Adrenal gland (tissue), 12 donors: ENCODE data around the gene TNFRSF1B. TPM values are rescaled to one million over a fixed set of nuclear protein-coding genes. Genes with fewer than 3 reads are reported as not detected.

Experiments
- DNase-seq, 7 donors: peaks; one replicate each; pipeline ENCODE4 v3.0.0-alpha.2; 2019 to 2020
- H3K27ac ChIP-seq, 5 donors: fragments of 200-600 bp; sonication (generic) in 4 of 5; 1 replicate in 3 of 5; 2 replicates in 2 of 5; pipeline versions ENCODE4 v1.5.1 to v1.8.0; 2016 to 2020; ENCODE audit warnings: mild to moderate bottlenecking in 1 of 5
- H3K27me3 ChIP-seq: fragments of 200-600 bp; 2 replicates; pipeline ENCODE4 v1.8.0; 2021
- H3K36me3 ChIP-seq, 2 donors: fragments of 200-600 bp; replicated peaks in 1 of 2; 1 replicate in 1 of 2; 2 replicates in 1 of 2; pipeline versions ENCODE4 v1.5.1 to v1.8.0; 2018 to 2022
- H3K4me1 ChIP-seq, 2 donors: fragments of 200-600 bp; replicated peaks in 1 of 2; 1 replicate in 1 of 2; 2 replicates in 1 of 2; pipeline versions ENCODE4 v1.5.1 to v1.8.0; 2018 to 2021
- H3K4me3 ChIP-seq, 4 donors: fragments of 200-600 bp; sonication (generic) in 3 of 4; one replicate each; pipeline ENCODE4 v1.5.1; 2016 to 2018
- H3K9me3 ChIP-seq, 3 donors: fragments of 200-600 bp; sonication (generic) in 1 of 3; replicated peaks in 1 of 3; 1 replicate in 2 of 3; 2 replicates in 1 of 3; pipeline versions ENCODE4 v1.5.1 to v1.8.0; 2016 to 2021
- POLR2A ChIP-seq, 2 donors: fragments of 450-650 bp; IDR thresholded peaks; one replicate each; pipeline ENCODE4 v1.6.1; 2017; ENCODE audit warnings: antibody characterized with exemption in 2 of 2, mild to moderate bottlenecking in 2 of 2, moderate library complexity in 1 of 2
- WGBS, 4 donors: extraction: QIAGEN DNeasy Blood & Tissue Kit in 2 of 4; methylation state at CpG; one replicate each; pipeline versions ENCODE4 v1.1.5 to v1.1.7; 2013 to 2017; 5-methylcytosine and 5-hydroxymethylcytosine counted together
- intact Hi-C, 2 donors: fragments of 100-400 bp; cut with DNase I; formaldehyde crosslinking; loops; one replicate each; pipeline versions ENCODE4 v1.14.1 to v1.15.0; 2022 to 2023
- polyA plus RNA-seq, 3 donors: library from polyadenylated mRNA; stranded (reverse); fragments of 200-250 nt in 2 of 3; fragments of 350-450 nt in 1 of 3; fragmentation: Illumina TruSeq in 1 of 3; extraction: RNeasy Lipid Tissue Mini Kit (QIAGEN cat#74804) in 1 of 3; gene quantifications; one replicate each; pipeline ENCODE4 v1.2.3, GENCODE V29; 2013 to 2014
- total RNA-seq, 9 donors: library from RNA; depleted of rRNA in 4 of 9; stranded (reverse); fragments of >200 nt in 4 of 9; fragments of 120-200 nt in 1 of 9; fragmentation: NEBNext Ultra II Directional in 1 of 9; extraction: Animal tissue kit (Norgen Biotek cat#: 25700) in 1 of 9; gene quantifications; one replicate each; pipeline versions ENCODE4 v1.1.0 to v1.2.4, GENCODE V29; 2013 to 2023
- TF ChIP-seq, protein P1 (sequence below), 6 experiments: fragments of 450-650 bp in 4 of 6; fragments of 200-600 bp in 2 of 6; sonication (generic) in 1 of 6; IDR thresholded peaks; 1 replicate in 5 of 6; 2 replicates in 1 of 6; pipeline versions ENCODE4 v1.5.1 to v1.8.0; 2016 to 2021; ENCODE audit warnings: antibody characterized with exemption in 6 of 6, mild to moderate bottlenecking in 2 of 6, moderate library complexity in 1 of 6
- donor health status: healthy with polysubstance abuse.
- donor health status: Bipolar disorder and iron deficiency.
- donor health status: DM: yes; HTN: yes; CAD: no.
- donor health status: DM: no; HTN: no; CAD: no.
- donor health status: DM: no; HTN: no; CAD: no.
- donor health status: DM: yes; HTN: yes; CAD: no.

Gene TNFRSF1B
- total and polyA plus RNA-seq, 12 donors, result 4.0 to 58.3 (median 32.5) TPM

DNA sequence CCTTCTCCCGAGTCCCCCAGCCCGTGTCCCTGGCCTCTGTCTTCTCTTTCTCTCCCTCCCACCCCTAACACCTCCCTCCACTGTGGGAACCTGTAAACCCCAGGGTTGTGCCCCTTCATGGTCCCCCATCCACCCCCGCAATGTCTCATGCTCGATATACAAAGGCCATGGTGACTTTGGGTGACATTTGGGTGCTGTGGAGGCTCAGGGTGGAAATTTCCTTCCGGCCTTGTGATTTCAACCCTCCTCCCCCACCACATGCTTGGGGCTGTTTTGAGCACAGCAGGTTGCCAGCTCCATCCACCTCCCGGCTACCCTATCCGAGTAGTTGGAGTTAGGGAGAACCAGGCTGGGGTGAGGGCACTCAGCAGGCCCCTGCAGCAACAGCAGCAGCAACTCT, 37.3 kb downstream of the TNFRSF1B start:
- Histone ChIP-seq H3K27ac (no peak overlapping the region), H3K4me1 (no peaks in the 10 kb centered on the region), H3K9me3 (no peaks in the 10 kb centered on the region), H3K36me3 (peaks cover 0 to 22% of the 10 kb centered on the region in 2 donors), H3K27me3 (no peaks in the 10 kb centered on the region), H3K4me3 (no peak overlapping the region)
- no peak for DNase-seq
- TF ChIP-seq, protein P1, sequence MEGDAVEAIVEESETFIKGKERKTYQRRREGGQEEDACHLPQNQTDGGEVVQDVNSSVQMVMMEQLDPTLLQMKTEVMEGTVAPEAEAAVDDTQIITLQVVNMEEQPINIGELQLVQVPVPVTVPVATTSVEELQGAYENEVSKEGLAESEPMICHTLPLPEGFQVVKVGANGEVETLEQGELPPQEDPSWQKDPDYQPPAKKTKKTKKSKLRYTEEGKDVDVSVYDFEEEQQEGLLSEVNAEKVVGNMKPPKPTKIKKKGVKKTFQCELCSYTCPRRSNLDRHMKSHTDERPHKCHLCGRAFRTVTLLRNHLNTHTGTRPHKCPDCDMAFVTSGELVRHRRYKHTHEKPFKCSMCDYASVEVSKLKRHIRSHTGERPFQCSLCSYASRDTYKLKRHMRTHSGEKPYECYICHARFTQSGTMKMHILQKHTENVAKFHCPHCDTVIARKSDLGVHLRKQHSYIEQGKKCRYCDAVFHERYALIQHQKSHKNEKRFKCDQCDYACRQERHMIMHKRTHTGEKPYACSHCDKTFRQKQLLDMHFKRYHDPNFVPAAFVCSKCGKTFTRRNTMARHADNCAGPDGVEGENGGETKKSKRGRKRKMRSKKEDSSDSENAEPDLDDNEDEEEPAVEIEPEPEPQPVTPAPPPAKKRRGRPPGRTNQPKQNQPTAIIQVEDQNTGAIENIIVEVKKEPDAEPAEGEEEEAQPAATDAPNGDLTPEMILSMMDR (IDR thresholded peaks at IDR 0.05), result no peak
- TF ChIP-seq POLR2A (IDR thresholded peaks at IDR 0.05), result no peak
- intact Hi-C loops, result no loop called here
- WGBS, 4 donors, result 82 to 89% (median 86%) methylated on average over 7 of the region's 7 CpGs

DNA sequence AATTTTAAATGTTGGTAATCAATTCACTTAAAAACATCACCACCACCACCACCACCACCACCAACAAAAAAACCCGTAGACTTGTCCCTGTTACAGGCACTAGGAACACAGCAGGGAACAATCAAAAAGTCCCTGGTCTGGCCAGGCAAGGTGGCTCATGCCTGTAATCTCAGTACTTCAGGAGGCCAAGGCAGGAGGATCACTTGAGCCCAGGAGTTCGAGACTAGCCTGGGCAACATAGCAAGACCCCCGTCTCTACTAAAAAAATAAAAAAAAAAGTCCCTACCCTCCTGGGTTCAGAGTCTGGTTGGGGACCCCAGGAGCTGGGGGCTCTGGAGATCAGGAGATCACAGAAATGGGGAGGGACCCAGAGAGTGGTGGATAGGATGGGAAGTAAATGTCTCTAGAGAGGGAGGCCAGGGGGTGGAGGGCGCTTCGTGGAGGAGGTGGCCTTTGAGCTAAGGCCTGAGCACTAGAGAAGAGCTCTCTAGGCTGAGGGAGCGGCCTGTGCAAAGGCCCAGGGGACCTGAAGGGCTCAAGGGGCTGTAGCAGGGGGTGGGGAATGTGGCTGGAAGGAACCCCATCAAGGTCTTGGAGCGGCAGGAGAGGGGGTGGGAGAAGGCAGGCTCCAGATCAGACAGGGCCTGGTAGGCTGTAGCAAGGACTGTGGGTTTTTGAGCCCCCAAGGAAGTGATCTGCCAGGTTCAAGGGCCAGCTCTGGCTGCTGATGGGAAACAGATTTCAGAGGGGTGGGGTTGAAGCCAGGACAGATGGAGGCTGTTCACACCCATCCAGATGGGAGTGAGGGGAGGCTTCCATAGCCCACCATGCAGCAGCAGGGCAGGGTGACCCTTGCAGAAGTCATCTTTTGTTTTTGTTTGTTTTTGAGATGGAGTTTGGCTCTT, 38.2 kb downstream of the TNFRSF1B start:
- intact Hi-C loops, result no loop called here
- no peak overlapping the region for H3K27ac ChIP-seq
- H3K4me1 ChIP-seq, result no peaks in the 10 kb centered on the region
- peaks cover 0 to 22% of the 10 kb centered on the region in 2 donors for H3K36me3 ChIP-seq
- WGBS, 4 donors, result 82 to 86% (median 85%) methylated on average over 7 of the region's 7 CpGs
- DNase-seq, result no peak
- H3K27me3 ChIP-seq, result no peaks in the 10 kb centered on the region
- no peaks in the 10 kb centered on the region for H3K9me3 ChIP-seq
- H3K4me3 ChIP-seq, result no peak overlapping the region
- TF ChIP-seq, protein P1 (IDR thresholded peaks at IDR 0.05), result no peak
- TF ChIP-seq POLR2A (IDR thresholded peaks at IDR 0.05), result no peak

DNA sequence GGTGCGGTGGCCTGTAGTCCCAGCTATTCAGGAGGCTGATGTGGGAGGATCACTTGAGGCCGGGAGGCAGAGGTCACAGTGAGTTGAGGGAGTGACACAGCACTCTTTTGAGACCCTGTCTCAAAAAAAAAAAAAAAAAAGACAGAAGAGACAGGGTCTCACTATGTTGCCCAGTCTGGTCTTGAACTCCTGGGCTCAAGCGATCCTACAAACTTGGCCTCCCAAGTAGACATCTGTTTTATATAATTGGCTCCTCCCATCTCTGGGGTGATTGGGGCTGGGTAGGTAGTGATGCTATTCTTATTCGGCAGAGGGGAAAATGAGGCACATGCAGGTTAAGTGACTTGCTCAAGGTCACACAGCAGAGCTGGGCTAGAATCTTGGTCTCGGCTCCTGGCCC, 39.4 kb downstream of the TNFRSF1B start:
- no peak overlapping the region for H3K27ac ChIP-seq
- H3K9me3 ChIP-seq, result no peaks in the 10 kb centered on the region
- no peaks in the 10 kb centered on the region for H3K4me1 ChIP-seq
- H3K4me3 ChIP-seq, result no peak overlapping the region
- no peaks in the 10 kb centered on the region for H3K27me3 ChIP-seq
- DNase-seq, result no peak
- H3K36me3 ChIP-seq, result peaks cover 0 to 22% of the 10 kb centered on the region in 2 donors
- WGBS, 4 donors, result 74 to 87% (median 82%) methylated on average over 5 of the region's 5 CpGs
- intact Hi-C loops, result no loop called here
- TF ChIP-seq, protein P1 (IDR thresholded peaks at IDR 0.05), result no peak
- no peak for TF ChIP-seq POLR2A (IDR thresholded peaks at IDR 0.05)

DNA sequence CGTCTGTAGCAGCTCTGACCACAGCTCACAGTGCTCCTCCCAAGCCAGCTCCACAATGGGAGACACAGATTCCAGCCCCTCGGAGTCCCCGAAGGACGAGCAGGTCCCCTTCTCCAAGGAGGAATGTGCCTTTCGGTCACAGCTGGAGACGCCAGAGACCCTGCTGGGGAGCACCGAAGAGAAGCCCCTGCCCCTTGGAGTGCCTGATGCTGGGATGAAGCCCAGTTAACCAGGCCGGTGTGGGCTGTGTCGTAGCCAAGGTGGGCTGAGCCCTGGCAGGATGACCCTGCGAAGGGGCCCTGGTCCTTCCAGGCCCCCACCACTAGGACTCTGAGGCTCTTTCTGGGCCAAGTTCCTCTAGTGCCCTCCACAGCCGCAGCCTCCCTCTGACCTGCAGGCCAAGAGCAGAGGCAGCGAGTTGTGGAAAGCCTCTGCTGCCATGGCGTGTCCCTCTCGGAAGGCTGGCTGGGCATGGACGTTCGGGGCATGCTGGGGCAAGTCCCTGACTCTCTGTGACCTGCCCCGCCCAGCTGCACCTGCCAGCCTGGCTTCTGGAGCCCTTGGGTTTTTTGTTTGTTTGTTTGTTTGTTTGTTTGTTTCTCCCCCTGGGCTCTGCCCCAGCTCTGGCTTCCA, 40.1 kb downstream of the TNFRSF1B start:
- Histone ChIP-seq H3K4me3 (no peak overlapping the region), H3K27ac (no peak overlapping the region), H3K27me3 (no peaks in the 10 kb centered on the region), H3K9me3 (no peaks in the 10 kb centered on the region), H3K4me1 (no peaks in the 10 kb centered on the region), H3K36me3 (peaks cover 0 to 19% of the 10 kb centered on the region in 2 donors)
- TF ChIP-seq, protein P1 (IDR thresholded peaks at IDR 0.05), result no peak
- TF ChIP-seq POLR2A (IDR thresholded peaks at IDR 0.05), result no peak
- DNase-seq, result no peak
- WGBS, 4 donors, result 66 to 82% (median 77%) methylated on average over 4 to 17 of the region's 17 CpGs
- intact Hi-C loops, result no loop called here
